ENCODE results near the gene ADAM29.
"Not testable (repeated sequence)": the region's sequence is repeated elsewhere in the genome, so short reads cannot be mapped to it uniquely, and the experiment has no call there.

DNA sequence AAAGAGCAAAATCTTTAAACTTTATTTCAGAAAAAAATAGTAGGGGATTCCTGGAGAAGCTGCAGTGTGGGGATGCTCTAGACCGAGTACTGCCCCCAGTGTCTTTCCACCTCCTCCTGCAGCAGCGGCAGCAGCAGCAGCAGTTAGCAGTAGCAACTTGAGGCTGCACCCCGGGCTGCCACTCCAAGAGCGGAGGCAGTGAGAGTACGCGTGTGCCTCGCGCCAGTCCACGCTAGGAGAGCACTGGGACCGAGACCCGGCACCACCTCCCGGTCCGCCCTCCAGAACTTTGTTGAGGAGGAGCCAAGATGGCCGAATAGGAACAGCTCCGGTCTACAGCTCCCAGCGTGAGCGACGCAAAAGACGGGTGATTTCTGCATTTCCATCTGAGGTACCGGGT lies 101.3 kb downstream of the ADAM29 start:
- TF ChIP-seq, protein P1, sequence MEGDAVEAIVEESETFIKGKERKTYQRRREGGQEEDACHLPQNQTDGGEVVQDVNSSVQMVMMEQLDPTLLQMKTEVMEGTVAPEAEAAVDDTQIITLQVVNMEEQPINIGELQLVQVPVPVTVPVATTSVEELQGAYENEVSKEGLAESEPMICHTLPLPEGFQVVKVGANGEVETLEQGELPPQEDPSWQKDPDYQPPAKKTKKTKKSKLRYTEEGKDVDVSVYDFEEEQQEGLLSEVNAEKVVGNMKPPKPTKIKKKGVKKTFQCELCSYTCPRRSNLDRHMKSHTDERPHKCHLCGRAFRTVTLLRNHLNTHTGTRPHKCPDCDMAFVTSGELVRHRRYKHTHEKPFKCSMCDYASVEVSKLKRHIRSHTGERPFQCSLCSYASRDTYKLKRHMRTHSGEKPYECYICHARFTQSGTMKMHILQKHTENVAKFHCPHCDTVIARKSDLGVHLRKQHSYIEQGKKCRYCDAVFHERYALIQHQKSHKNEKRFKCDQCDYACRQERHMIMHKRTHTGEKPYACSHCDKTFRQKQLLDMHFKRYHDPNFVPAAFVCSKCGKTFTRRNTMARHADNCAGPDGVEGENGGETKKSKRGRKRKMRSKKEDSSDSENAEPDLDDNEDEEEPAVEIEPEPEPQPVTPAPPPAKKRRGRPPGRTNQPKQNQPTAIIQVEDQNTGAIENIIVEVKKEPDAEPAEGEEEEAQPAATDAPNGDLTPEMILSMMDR (conservative IDR thresholded peaks at IDR 0.05; ENCODE audit: low read depth, low read length): not testable (repeated sequence)
- TF ChIP-seq BHLHE40 (IDR thresholded peaks at IDR 0.05; ENCODE audit: low read depth, low read length); RAD21 (IDR thresholded peaks at IDR 0.05; ENCODE audit: low read length); RCOR1 (IDR thresholded peaks at IDR 0.05; ENCODE audit: insufficient replicate concordance, low read length); NFE2L2 (IDR thresholded peaks at IDR 0.05; ENCODE audit: low read depth, low read length); POLR2A (IDR thresholded peaks at IDR 0.05; ENCODE audit: low read depth, low read length): not testable (repeated sequence)
- TF ChIP-seq, protein P2, sequence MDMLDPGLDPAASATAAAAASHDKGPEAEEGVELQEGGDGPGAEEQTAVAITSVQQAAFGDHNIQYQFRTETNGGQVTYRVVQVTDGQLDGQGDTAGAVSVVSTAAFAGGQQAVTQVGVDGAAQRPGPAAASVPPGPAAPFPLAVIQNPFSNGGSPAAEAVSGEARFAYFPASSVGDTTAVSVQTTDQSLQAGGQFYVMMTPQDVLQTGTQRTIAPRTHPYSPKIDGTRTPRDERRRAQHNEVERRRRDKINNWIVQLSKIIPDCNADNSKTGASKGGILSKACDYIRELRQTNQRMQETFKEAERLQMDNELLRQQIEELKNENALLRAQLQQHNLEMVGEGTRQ (IDR thresholded peaks at IDR 0.05; ENCODE audit: low read depth, low read length): not testable (repeated sequence)
